HepG2 (cell line): Measurements from ENCODE around the gene PEX5. TPM values are rescaled to one million over a fixed set of nuclear protein-coding genes. Genes with fewer than 3 reads are reported as not detected.
A peak's percentile ranks its signal among the peaks of the same experiment; 100 is the strongest.

Source experiments
- ATF7-NPFF ChIP-seq: sonication (generic); formaldehyde crosslinking; IDR thresholded peaks from 2 replicates; pipeline ENCODE4 v1.8.1; 2023; ENCODE audit warnings: mild to moderate bottlenecking, low read depth, missing genetic modification reagents, moderate library complexity
- DNMT1 ChIP-seq: sonication (generic); formaldehyde crosslinking; IDR thresholded peaks from 2 replicates; pipeline ENCODE4 v1.5.1; 2020; ENCODE audit warnings: mild to moderate bottlenecking, missing genetic modification reagents
- EED ChIP-seq: sonication (generic); formaldehyde crosslinking; IDR thresholded peaks from 2 replicates; pipeline ENCODE4 v1.5.0; 2020; ENCODE audit warnings: mild to moderate bottlenecking, missing genetic modification reagents
- HMGXB4 ChIP-seq, 2 experiments: sonication (generic) in 1 of 2; formaldehyde crosslinking in 1 of 2; IDR thresholded peaks; 2 replicates each; pipeline versions ENCODE4 v1.4.0 to v1.6.1; 2018 to 2020; ENCODE audit warnings: missing genetic modification reagents in 2 of 2, borderline replicate concordance in 1 of 2, low read depth in 1 of 2, mild to moderate bottlenecking in 1 of 2, missing biosample characterization in 1 of 2
- KDM2A ChIP-seq: sonication (generic); formaldehyde crosslinking; IDR thresholded peaks from 2 replicates; pipeline ENCODE4 v1.4.0; 2020; ENCODE audit warnings: low read depth, missing genetic modification reagents, borderline replicate concordance
- NFE2L1 ChIP-seq: sonication (generic); formaldehyde crosslinking; IDR thresholded peaks from 2 replicates; pipeline ENCODE4 v1.4.0; 2020; ENCODE audit warnings: missing genetic modification reagents, mild to moderate bottlenecking, borderline replicate concordance
- PAF1 ChIP-seq: IDR thresholded peaks from 2 replicates; pipeline ENCODE4 v1.6.1; 2016; ENCODE audit warnings: missing genetic modification reagents, missing compliant biosample characterization
- RBFOX2 ChIP-seq: fragments of 200-400 bp; formaldehyde crosslinking; IDR thresholded peaks from 2 replicates; pipeline ENCODE4 v1.6.1; 2017; ENCODE audit warnings: low read depth, mild to moderate bottlenecking, low read length
- RBM39 ChIP-seq: fragments of 200-400 bp; formaldehyde crosslinking; IDR thresholded peaks from one replicate; pipeline ENCODE4 v1.6.1; 2018; ENCODE audit warnings: antibody characterized with exemption, mild to moderate bottlenecking, low read depth, low read length; ENCODE audit not compliant: poor library complexity, severe bottlenecking
- RELA ChIP-seq: sonication (generic); formaldehyde crosslinking; IDR thresholded peaks from 2 replicates; pipeline ENCODE4 v1.4.0; 2020; ENCODE audit warnings: missing genetic modification reagents
- SMC3 ChIP-seq: IDR thresholded peaks from 2 replicates; pipeline ENCODE4 v1.6.1; 2011; ENCODE audit warnings: low read length, improper control_type of control experiment
- ZFY ChIP-seq: sonication (generic); formaldehyde crosslinking; IDR thresholded peaks from 2 replicates; pipeline ENCODE4 v1.4.0; 2020; ENCODE audit warnings: missing genetic modification reagents
- ZNF18 ChIP-seq: sonication (generic); formaldehyde crosslinking; IDR thresholded peaks from 2 replicates; pipeline ENCODE4 v1.8.0; 2022; ENCODE audit warnings: mild to moderate bottlenecking, missing genetic modification reagents; ENCODE audit not compliant: insufficient replicate concordance
- ZNF263 ChIP-seq: sonication (generic); formaldehyde crosslinking; IDR thresholded peaks from 2 replicates; pipeline ENCODE4 v1.4.0; 2020; ENCODE audit warnings: missing genetic modification reagents
- ZNF276 ChIP-seq: sonication (generic); formaldehyde crosslinking; IDR thresholded peaks from 2 replicates; pipeline ENCODE4 v1.4.0; 2020; ENCODE audit warnings: mild to moderate bottlenecking, low read depth, missing genetic modification reagents
- ZNF598 ChIP-seq: sonication (generic); formaldehyde crosslinking; IDR thresholded peaks from 2 replicates; pipeline ENCODE4 v1.5.1; 2020; ENCODE audit warnings: mild to moderate bottlenecking, missing genetic modification reagents, borderline replicate concordance
- ZNF607 ChIP-seq: sonication (generic); formaldehyde crosslinking; IDR thresholded peaks from 2 replicates; pipeline ENCODE4 v1.5.1; 2020; ENCODE audit warnings: missing genetic modification reagents, mild to moderate bottlenecking, borderline replicate concordance
- polyA plus RNA-seq, 8 experiments: library from polyadenylated mRNA; depleted of rRNA in 3 of 8; stranded (reverse) in 7 of 8; unstranded in 1 of 8; fragments of >200 nt; fragmentation: Illumina TruSeq in 4 of 8; extraction: Trizol in 4 of 8; gene quantifications; 2 replicates each; pipeline versions ENCODE4 v1.2.1 to v1.2.3, GENCODE V29; 2011 to 2016; ENCODE audit warnings: low read depth in 4 of 8, missing spikeins in 1 of 8, mixed read lengths in 1 of 8; ENCODE audit not compliant: insufficient read depth in 1 of 8
- total RNA-seq, 5 experiments: library from RNA; depleted of rRNA; stranded (reverse); fragments of >200 nt; fragmentation: Illumina TruSeq; extraction: Trizol; gene quantifications; 2 replicates each; pipeline ENCODE4 v1.2.3, GENCODE V29; 2016; ENCODE audit warnings: low read depth in 1 of 5

The PEX5 gene
- total and polyA plus RNA-seq, 2 of the 13 experiments (the other 11 are each of a cell fraction or from before 2014, with no cell fraction given) = 16.4 to 29.0 TPM

- TF ChIP-seq ZNF598 (CRISPR knock-in tag) (peak; percentile 59; the same call in 1 of the 2 replicates), DNMT1 (no peak), ZNF263 (peak; percentile 55), ZNF276 (peak; percentile 94; the same call in 1 of the 2 replicates), NFE2L1 (CRISPR knock-in tag) (no peak), ZNF18 (peak; percentile 36), RELA (CRISPR knock-in tag) (no peak), KDM2A (CRISPR knock-in tag) (peak; percentile 44; the same call in 1 of the 2 replicates), HMGXB4 (CRISPR knock-in tag; IDR thresholded peaks at IDR 0.05; ENCODE audit: borderline replicate concordance in 1 of 2, low read depth in 1 of 2) (peak in 1 of 2 experiments; percentile 28; a peak in 1 of 4 replicates), EED (CRISPR knock-in tag) (peak; percentile 32; the same call in 1 of the 2 replicates), ATF7-NPFF (CRISPR knock-in tag) (no peak), SMC3 (no peak), ZFY (CRISPR knock-in tag) (peak; percentile 70), RBFOX2 (peak; percentile 55; the same call in 1 of the 2 replicates), RBM39 (no peak), PAF1 (CRISPR knock-in tag) (no peak), ZNF607 (CRISPR knock-in tag) (no peak)
These were observed at the start of gene PEX5 (continued) for GRCh38 chr12:7189398-7190267.
